ENCODE measurements around the gene EFCAB11. TPM values are rescaled to one million over a fixed set of nuclear protein-coding genes. Genes with fewer than 3 reads are reported as not detected.
A peak's percentile ranks its signal among the peaks of the same experiment; 100 is the strongest.

EFCAB11 gene
- total RNA-seq, 4 donors from 2014 or later: 3.4 to 8.0 (median 5.5) TPM

- Histone ChIP-seq H3K9me3 (no peaks in the 10 kb centered on the region), H3K4me3 (no peak overlapping the region), H3K4me1 (no peaks in the 10 kb centered on the region), H3K27me3 (no peaks in the 10 kb centered on the region), H3K36me3 (no peaks in the 10 kb centered on the region), H3K27ac (no peak overlapping the region)
- intact Hi-C loops (cut with DNase I): no loop called here
- 76 to 79% methylated on average over 8 of the region's 8 CpGs for WGBS, 2 donors
- DNase-seq: no peak
- TF ChIP-seq POLR2A (IDR thresholded peaks at IDR 0.05) (no peak), CTCF (IDR thresholded peaks at IDR 0.05) (no peak)
Observed at GRCh38 chr14:89853936-89854693, 100.4 kb downstream of the EFCAB11 start.

GRCh38 chr14:89851106-89851505 lies 103.4 kb downstream of the EFCAB11 start:
- Histone ChIP-seq H3K4me3 (no peak overlapping the region), H3K27ac (no peak overlapping the region), H3K36me3 (no peaks in the 10 kb centered on the region), H3K4me1 (no peaks in the 10 kb centered on the region), H3K27me3 (no peaks in the 10 kb centered on the region), H3K9me3 (no peaks in the 10 kb centered on the region)
- TF ChIP-seq CTCF (IDR thresholded peaks at IDR 0.05): no peak
- no peak for TF ChIP-seq POLR2A (IDR thresholded peaks at IDR 0.05)
- DNase-seq: no peak
- 61 to 83% methylated on average over 1 of the region's 1 CpG for WGBS, 2 donors
- intact Hi-C loops (cut with DNase I): no loop called here

- TF ChIP-seq CTCF (IDR thresholded peaks at IDR 0.05) (no peak), POLR2A (IDR thresholded peaks at IDR 0.05) (no peak)
- H3K4me1 ChIP-seq: no peaks in the 10 kb centered on the region
- no peaks in the 10 kb centered on the region for H3K27me3 ChIP-seq
- H3K27ac ChIP-seq: no peak overlapping the region
- no peak for DNase-seq
- no peaks in the 10 kb centered on the region for H3K36me3 ChIP-seq
- intact Hi-C loops (cut with DNase I): no loop called here
- 73 to 86% methylated on average over 1 of the region's 1 CpG for WGBS, 2 donors
- H3K4me3 ChIP-seq: no peak overlapping the region
- no peaks in the 10 kb centered on the region for H3K9me3 ChIP-seq
Observed at GRCh38 chr14:89849931-89850330, 104.6 kb downstream of the EFCAB11 start.

- DNase-seq: no peak
- H3K27me3 ChIP-seq: no peaks in the 10 kb centered on the region
- H3K4me1 ChIP-seq: no peaks in the 10 kb centered on the region
- H3K36me3 ChIP-seq: no peaks in the 10 kb centered on the region
- no peak overlapping the region for H3K27ac ChIP-seq
- H3K4me3 ChIP-seq: no peak overlapping the region
- H3K9me3 ChIP-seq: no peaks in the 10 kb centered on the region
- intact Hi-C loops (cut with DNase I): no loop called here
- TF ChIP-seq CTCF (IDR thresholded peaks at IDR 0.05) (peak in 1 of 6 experiments; percentile 30), POLR2A (IDR thresholded peaks at IDR 0.05) (no peak)
- WGBS, 2 donors: 77 to 96% methylated on average over 2 of the region's 2 CpGs
Observed at GRCh38 chr14:89848165-89848564, 106.4 kb downstream of the EFCAB11 start.

GRCh38 chr14:89845346-89845745 lies 109.2 kb downstream of the EFCAB11 start:
- Histone ChIP-seq H3K4me3 (no peak overlapping the region), H3K9me3 (no peaks in the 10 kb centered on the region), H3K27ac (no peak overlapping the region), H3K36me3 (no peaks in the 10 kb centered on the region), H3K4me1 (no peaks in the 10 kb centered on the region), H3K27me3 (no peaks in the 10 kb centered on the region)
- intact Hi-C loops (cut with DNase I): no loop called here
- WGBS, 2 donors: 56 to 58% methylated on average over 5 of the region's 5 CpGs
- DNase-seq: no peak
- no peak for TF ChIP-seq CTCF (IDR thresholded peaks at IDR 0.05)
- TF ChIP-seq POLR2A (IDR thresholded peaks at IDR 0.05): no peak

All from esophagus squamous epithelium (tissue), 5 donors.